Measurements from ENCODE around the gene TUBGCP4.

DNA sequence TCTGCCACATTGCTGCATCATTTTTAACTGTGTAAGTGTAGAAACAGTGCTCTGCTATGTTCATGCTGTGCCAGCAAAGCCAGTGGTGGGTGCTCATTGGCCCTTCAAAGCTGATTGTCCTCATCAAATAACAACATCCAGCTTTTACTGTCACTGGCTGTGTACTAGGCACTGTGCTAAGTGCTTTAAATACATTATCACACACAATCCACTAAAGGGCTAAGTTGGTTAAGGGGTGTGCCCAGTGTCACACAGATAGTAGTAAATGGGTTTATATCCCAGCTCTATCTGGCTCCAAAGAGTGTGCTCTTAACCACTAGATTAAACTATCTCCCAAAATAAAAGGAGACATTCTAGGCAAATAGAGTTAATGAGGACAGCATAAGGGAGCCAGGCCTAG, 7.7 kb downstream of the TUBGCP4 start:
- TF ChIP-seq, protein P1, sequence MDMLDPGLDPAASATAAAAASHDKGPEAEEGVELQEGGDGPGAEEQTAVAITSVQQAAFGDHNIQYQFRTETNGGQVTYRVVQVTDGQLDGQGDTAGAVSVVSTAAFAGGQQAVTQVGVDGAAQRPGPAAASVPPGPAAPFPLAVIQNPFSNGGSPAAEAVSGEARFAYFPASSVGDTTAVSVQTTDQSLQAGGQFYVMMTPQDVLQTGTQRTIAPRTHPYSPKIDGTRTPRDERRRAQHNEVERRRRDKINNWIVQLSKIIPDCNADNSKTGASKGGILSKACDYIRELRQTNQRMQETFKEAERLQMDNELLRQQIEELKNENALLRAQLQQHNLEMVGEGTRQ (IDR thresholded peaks at IDR 0.05; ENCODE audit: low read depth, low read length), result no peak
- TF ChIP-seq FOS (IDR thresholded peaks at IDR 0.05; ENCODE audit: low read depth, low read length) (no peak), BHLHE40 (IDR thresholded peaks at IDR 0.05; ENCODE audit: low read depth, low read length) (no peak), RCOR1 (IDR thresholded peaks at IDR 0.05; ENCODE audit: insufficient replicate concordance, low read length) (no peak)
- TF ChIP-seq, protein P2, sequence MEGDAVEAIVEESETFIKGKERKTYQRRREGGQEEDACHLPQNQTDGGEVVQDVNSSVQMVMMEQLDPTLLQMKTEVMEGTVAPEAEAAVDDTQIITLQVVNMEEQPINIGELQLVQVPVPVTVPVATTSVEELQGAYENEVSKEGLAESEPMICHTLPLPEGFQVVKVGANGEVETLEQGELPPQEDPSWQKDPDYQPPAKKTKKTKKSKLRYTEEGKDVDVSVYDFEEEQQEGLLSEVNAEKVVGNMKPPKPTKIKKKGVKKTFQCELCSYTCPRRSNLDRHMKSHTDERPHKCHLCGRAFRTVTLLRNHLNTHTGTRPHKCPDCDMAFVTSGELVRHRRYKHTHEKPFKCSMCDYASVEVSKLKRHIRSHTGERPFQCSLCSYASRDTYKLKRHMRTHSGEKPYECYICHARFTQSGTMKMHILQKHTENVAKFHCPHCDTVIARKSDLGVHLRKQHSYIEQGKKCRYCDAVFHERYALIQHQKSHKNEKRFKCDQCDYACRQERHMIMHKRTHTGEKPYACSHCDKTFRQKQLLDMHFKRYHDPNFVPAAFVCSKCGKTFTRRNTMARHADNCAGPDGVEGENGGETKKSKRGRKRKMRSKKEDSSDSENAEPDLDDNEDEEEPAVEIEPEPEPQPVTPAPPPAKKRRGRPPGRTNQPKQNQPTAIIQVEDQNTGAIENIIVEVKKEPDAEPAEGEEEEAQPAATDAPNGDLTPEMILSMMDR (conservative IDR thresholded peaks at IDR 0.05; ENCODE audit: low read depth, low read length), result no peak
